Endodermal cell (in vitro differentiated cells): ENCODE data around the gene PREX1. TPM values are rescaled to one million over a fixed set of nuclear protein-coding genes. Genes with fewer than 3 reads are reported as not detected.

Source experiments
- DNase-seq: peaks from one replicate; pipeline ENCODE4 v3.0.0-alpha.2; 2017
- H3K27ac ChIP-seq: 2 replicates; pipeline ENCODE4 v1.5.1; 2013; ENCODE audit warnings: mild to moderate bottlenecking, low read depth, low read length, moderate library complexity
- H3K27me3 ChIP-seq: 2 replicates; pipeline ENCODE4 v1.6.1; 2013; ENCODE audit warnings: mild to moderate bottlenecking, low read length, moderate library complexity; ENCODE audit not compliant: insufficient read depth, control insufficient read depth, poor library complexity, severe bottlenecking
- H3K36me3 ChIP-seq: 2 replicates; pipeline ENCODE4 v1.7.0; 2013; ENCODE audit warnings: mild to moderate bottlenecking, low read length, moderate library complexity; ENCODE audit not compliant: control insufficient read depth, insufficient read depth
- H3K4me1 ChIP-seq: one replicate; pipeline ENCODE4 v1.7.0; 2013; ENCODE audit warnings: low read length; ENCODE audit not compliant: control insufficient read depth, insufficient read depth
- H3K4me3 ChIP-seq: 2 replicates; pipeline ENCODE4 v1.5.1; 2013; ENCODE audit warnings: mild to moderate bottlenecking, low read length, moderate library complexity
- H3K9ac ChIP-seq: 2 replicates; pipeline ENCODE4 v1.6.1; 2013; ENCODE audit warnings: mild to moderate bottlenecking, low read length, moderate library complexity; ENCODE audit not compliant: poor library complexity, severe bottlenecking; ENCODE audit errors: extremely low read depth
- H3K9me3 ChIP-seq: 2 replicates; pipeline ENCODE4 v1.6.1; 2013; ENCODE audit warnings: mild to moderate bottlenecking, low read length, moderate library complexity; ENCODE audit not compliant: control insufficient read depth
- H3K27ac Mint-ChIP-seq: 2 replicates; pipeline ENCODE4 v1.8.0; 2020; ENCODE audit warnings: mixed read lengths
- H3K27me3 Mint-ChIP-seq: 2 replicates; pipeline ENCODE4 v1.8.0; 2021; ENCODE audit warnings: mild to moderate bottlenecking, mixed read lengths; ENCODE audit not compliant: insufficient read depth
- H3K36me3 Mint-ChIP-seq: 2 replicates; pipeline ENCODE4 v1.8.0; 2020; ENCODE audit warnings: low read depth, mixed read lengths
- H3K4me1 Mint-ChIP-seq: 2 replicates; pipeline ENCODE4 v1.8.0; 2020; ENCODE audit warnings: mixed read lengths
- H3K4me3 Mint-ChIP-seq: 2 replicates; pipeline ENCODE4 v1.8.0; 2020; ENCODE audit warnings: mild to moderate bottlenecking, moderate library complexity, mixed read lengths
- H3K9me3 Mint-ChIP-seq: 2 replicates; pipeline ENCODE4 v1.8.0; 2020; ENCODE audit warnings: mild to moderate bottlenecking, mixed read lengths
- WGBS, 2 experiments: methylation state at CpG; one replicate each; pipeline versions ENCODE4 v1.1.5 to v1.1.7; 2013; ENCODE audit warnings: missing lambda C conversion rate in 2 of 2, mixed read lengths in 1 of 2; ENCODE audit not compliant: insufficient coverage in 1 of 2, insufficient read length in 1 of 2; 5-methylcytosine and 5-hydroxymethylcytosine counted together
- total RNA-seq, 2 donors: library from RNA; stranded (reverse); fragmentation: NEBNext Ultra II Directional in 1 of 2; extraction: Animal tissue kit (Norgen Biotek cat#: 25700) in 1 of 2; gene quantifications; 2 replicates in 1 of 2; 3 replicates in 1 of 2; pipeline ENCODE4 v1.2.1, GENCODE V29; 2021
- TF ChIP-seq, protein P1 (sequence below): fragments of 200-600 bp; sonication (generic); conservative IDR thresholded peaks from 2 replicates; pipeline ENCODE4 v1.5.0; 2021; ENCODE audit warnings: antibody characterized with exemption, mild to moderate bottlenecking

PREX1 gene
- total RNA-seq, 2 donors from 2014 or later = 65.3 to 70.5 TPM

DNA sequence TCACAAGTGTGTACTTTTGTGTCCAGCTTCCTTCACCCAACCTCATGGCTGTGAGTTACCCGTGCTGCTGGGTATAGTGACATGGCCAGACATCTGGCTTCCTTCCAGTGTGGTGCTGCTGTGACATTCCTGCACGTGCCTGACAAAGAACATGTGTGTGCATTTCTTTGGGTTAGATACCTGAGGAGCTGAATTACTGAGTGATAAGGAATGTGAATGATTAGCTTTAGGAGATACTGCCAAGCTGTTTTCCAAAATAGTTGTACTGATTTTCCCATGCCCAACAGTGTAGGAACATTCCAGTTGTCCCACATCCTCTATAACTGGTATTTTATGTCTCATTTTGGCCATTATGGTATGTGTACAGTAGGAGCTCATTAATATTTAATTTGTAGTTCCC lies 132.5 kb downstream of the PREX1 start:
- Histone ChIP-seq H3K9me3 (no peaks in the 10 kb centered on the region), H3K36me3 (peaks cover 70% of the 10 kb centered on the region), H3K27me3 (no peaks in the 10 kb centered on the region), H3K9ac (no peak overlapping the region), H3K27ac (no peak overlapping the region), H3K4me1 (no peaks in the 10 kb centered on the region), H3K4me3 (no peak overlapping the region)
- Mint-ChIP-seq H3K36me3 (peaks cover 57% of the 10 kb centered on the region), H3K27ac (no peak overlapping the region), H3K9me3 (no peaks in the 10 kb centered on the region), H3K27me3 (no peaks in the 10 kb centered on the region), H3K4me3 (no peak overlapping the region), H3K4me1 (peaks cover 3% of the 10 kb centered on the region)
- no peak for DNase-seq
- WGBS, 2 experiments = 86 to 92% methylated on average over 2 of the region's 2 CpGs
- TF ChIP-seq, protein P1, sequence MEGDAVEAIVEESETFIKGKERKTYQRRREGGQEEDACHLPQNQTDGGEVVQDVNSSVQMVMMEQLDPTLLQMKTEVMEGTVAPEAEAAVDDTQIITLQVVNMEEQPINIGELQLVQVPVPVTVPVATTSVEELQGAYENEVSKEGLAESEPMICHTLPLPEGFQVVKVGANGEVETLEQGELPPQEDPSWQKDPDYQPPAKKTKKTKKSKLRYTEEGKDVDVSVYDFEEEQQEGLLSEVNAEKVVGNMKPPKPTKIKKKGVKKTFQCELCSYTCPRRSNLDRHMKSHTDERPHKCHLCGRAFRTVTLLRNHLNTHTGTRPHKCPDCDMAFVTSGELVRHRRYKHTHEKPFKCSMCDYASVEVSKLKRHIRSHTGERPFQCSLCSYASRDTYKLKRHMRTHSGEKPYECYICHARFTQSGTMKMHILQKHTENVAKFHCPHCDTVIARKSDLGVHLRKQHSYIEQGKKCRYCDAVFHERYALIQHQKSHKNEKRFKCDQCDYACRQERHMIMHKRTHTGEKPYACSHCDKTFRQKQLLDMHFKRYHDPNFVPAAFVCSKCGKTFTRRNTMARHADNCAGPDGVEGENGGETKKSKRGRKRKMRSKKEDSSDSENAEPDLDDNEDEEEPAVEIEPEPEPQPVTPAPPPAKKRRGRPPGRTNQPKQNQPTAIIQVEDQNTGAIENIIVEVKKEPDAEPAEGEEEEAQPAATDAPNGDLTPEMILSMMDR = no peak

DNA sequence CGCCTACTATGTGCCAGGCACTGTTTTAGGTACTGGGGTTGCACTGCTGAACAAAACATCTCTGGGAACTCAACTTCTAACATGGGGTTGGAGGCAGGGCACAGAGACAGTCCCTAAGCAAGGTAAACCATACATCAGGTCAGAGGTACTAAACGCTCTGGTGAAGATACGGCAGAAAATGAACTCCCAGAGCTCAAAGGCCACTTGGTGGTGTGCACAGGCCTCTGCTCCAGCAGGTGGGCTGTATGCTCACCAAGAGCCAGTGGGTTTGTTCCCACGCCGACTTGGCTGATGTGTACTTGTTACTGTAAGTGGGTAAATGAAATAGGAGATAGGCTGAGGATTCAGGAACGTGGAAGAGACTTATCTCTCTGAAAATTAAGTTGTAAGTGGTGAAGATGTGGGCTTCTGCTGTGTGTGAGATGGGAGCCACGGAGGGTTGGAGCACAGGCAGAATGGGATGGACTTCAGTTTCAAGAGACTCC lies 133.4 kb downstream of the PREX1 start:
- Mint-ChIP-seq H3K9me3 (no peaks in the 10 kb centered on the region), H3K4me1 (peaks cover 3% of the 10 kb centered on the region), H3K36me3 (peaks cover 56% of the 10 kb centered on the region), H3K27ac (no peak overlapping the region), H3K4me3 (no peak overlapping the region), H3K27me3 (no peaks in the 10 kb centered on the region)
- Histone ChIP-seq H3K27ac (no peak overlapping the region), H3K4me1 (no peaks in the 10 kb centered on the region), H3K9me3 (no peaks in the 10 kb centered on the region), H3K36me3 (peaks cover 67% of the 10 kb centered on the region), H3K27me3 (no peaks in the 10 kb centered on the region), H3K9ac (no peak overlapping the region), H3K4me3 (no peak overlapping the region)
- WGBS, 2 experiments = 92 to 95% methylated on average over 4 to 7 of the region's 7 CpGs
- no peak for DNase-seq
- TF ChIP-seq, protein P1 = no peak

DNA sequence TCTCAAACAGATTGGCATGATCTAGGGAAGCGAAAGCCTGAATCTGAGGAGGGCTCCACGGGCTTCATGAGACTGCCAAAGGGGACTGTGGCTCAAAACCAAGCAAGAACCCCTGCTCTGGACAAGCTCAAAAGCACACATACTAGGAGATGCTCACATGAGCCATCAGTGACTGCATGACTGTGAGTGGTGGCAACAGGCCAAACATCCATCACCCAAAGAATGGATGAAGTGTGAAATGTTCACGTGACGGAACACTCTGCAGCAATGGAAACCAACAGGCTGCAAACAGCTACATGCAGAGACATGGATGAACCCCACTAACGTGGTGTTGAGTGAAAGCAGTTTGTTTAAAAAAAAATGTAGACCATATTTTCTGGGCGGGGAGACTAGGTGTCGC lies 136.3 kb downstream of the PREX1 start:
- H3K4me3 ChIP-seq = no peak overlapping the region
- no peaks in the 10 kb centered on the region for H3K27me3 ChIP-seq
- WGBS, 2 experiments = 90 to 95% methylated on average over 6 to 7 of the region's 7 CpGs
- H3K36me3 ChIP-seq = peaks cover 74% of the 10 kb centered on the region
- no peaks in the 10 kb centered on the region for H3K27me3 Mint-ChIP-seq
- TF ChIP-seq, protein P1 = no peak
- H3K9ac ChIP-seq = no peak overlapping the region
- H3K36me3 Mint-ChIP-seq = peaks cover 64% of the 10 kb centered on the region
- H3K9me3 ChIP-seq = no peaks in the 10 kb centered on the region
- no peak overlapping the region for H3K4me3 Mint-ChIP-seq
- no peak for DNase-seq
- peaks cover 8% of the 10 kb centered on the region for H3K4me1 Mint-ChIP-seq
- H3K9me3 Mint-ChIP-seq = no peaks in the 10 kb centered on the region
- H3K27ac Mint-ChIP-seq = no peak overlapping the region
- no peaks in the 10 kb centered on the region for H3K4me1 ChIP-seq
- H3K27ac ChIP-seq = no peak overlapping the region
